Activated CD4-positive, alpha-beta T cell treated with anti-CD3 and anti-CD28 coated beads for 36 hours (primary cell): Measurements from ENCODE around the gene KLLN. TPM values are rescaled to one million over a fixed set of nuclear protein-coding genes. Genes with fewer than 3 reads are reported as not detected.
"Not testable (repeated sequence)": the region's sequence is repeated elsewhere in the genome, so short reads cannot be mapped to it uniquely, and the experiment has no call there.

Experiments used
- ATAC-seq: fragments of 200-7000 bp; cut with Tn5 transposase; one replicate; pipeline ENCODE4 v1.10.0; 2021; ENCODE audit warnings: mild to moderate bottlenecking, moderate library complexity
- CTCF ChIA-PET: fragments of 350-600 bp; sonication (Branson Sonifier 250); formaldehyde crosslinking; loops from one replicate; lab custom pipeline; 2021; ENCODE audit warnings: antibody characterized with exemption; lab: Charles Lee
- POLR2A ChIA-PET: fragments of 350-600 bp; sonication (Branson Sonifier 250); formaldehyde crosslinking; loops from one replicate; lab custom pipeline; 2021; ENCODE audit warnings: antibody characterized with exemption, inconsistent platforms; lab: Charles Lee
- DNase-seq: peaks from one replicate; pipeline ENCODE4 v3.0.0-alpha.2; 2020
- H3K27ac Mint-ChIP-seq: one replicate; pipeline ENCODE4 v1.8.0; 2021; ENCODE audit warnings: mixed read lengths
- H3K27me3 Mint-ChIP-seq: one replicate; pipeline ENCODE4 v1.8.0; 2021; ENCODE audit warnings: mixed read lengths
- H3K36me3 Mint-ChIP-seq: one replicate; pipeline ENCODE4 v1.8.0; 2021; ENCODE audit warnings: low read depth, mixed read lengths
- H3K4me1 Mint-ChIP-seq: one replicate; pipeline ENCODE4 v1.8.0; 2021; ENCODE audit warnings: mixed read lengths
- H3K4me3 Mint-ChIP-seq: one replicate; pipeline ENCODE4 v1.8.0; 2021; ENCODE audit warnings: mild to moderate bottlenecking, moderate library complexity, mixed read lengths
- H3K9me3 Mint-ChIP-seq: one replicate; pipeline ENCODE4 v1.8.0; 2021; ENCODE audit warnings: low read depth, mixed read lengths
- intact Hi-C, 2 experiments: fragments of 100-400 bp; cut with DNase I in 1 of 2; cut with micrococcal nuclease in 1 of 2; formaldehyde crosslinking; loops; one replicate each; pipeline versions ENCODE4 v1.14.2 to v1.15.1; 2022 to 2024; cut with DNase I, micrococcal nuclease
- total RNA-seq, 2 experiments: library from RNA; stranded (reverse); gene quantifications; one replicate each; pipeline ENCODE4 v1.2.3, GENCODE V29; 2021

Gene KLLN
- total RNA-seq, 2 experiments from 2014 or later, result 0.30 to 0.34 TPM

DNA sequence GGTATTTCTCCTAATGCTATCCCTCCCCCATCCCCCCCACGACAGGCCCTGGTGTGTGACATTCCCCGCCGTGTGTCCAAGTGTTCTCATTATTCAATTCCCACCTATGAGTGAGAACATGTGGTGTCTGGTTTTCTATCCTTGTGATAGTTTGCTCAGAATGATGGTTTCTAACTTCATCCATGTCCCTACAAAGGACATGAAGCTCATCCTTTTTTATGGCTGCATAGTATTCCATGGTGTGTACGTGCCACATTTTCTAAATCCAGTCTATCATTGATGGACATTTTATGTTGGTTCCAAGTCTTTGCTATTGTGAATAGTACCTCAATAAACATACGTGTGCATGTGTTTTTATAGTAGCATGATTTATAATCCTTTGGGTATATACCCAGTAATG is 8.1 kb downstream of the KLLN start:
- H3K27me3 Mint-ChIP-seq, DNase-seq, H3K36me3 Mint-ChIP-seq, ATAC-seq, POLR2A ChIA-PET, intact Hi-C loops, H3K9me3 Mint-ChIP-seq, H3K27ac Mint-ChIP-seq, H3K4me3 Mint-ChIP-seq: not testable (repeated sequence)
- CTCF ChIA-PET, result interaction anchor here (0.9 kb wide), 1 partner anchor 28 kb away, joined by 3 read pairs; no protein-coding TSS in a partner anchor
- peaks cover 15% of the 10 kb centered on the region for H3K4me1 Mint-ChIP-seq

GRCh38 chr10:87852089-87852488 is 11.2 kb downstream of the KLLN start:
- POLR2A ChIA-PET, result no interaction called here
- no peaks in the 10 kb centered on the region for H3K36me3 Mint-ChIP-seq
- H3K4me3 Mint-ChIP-seq, result no peak overlapping the region
- H3K4me1 Mint-ChIP-seq, result peaks cover 14% of the 10 kb centered on the region
- H3K27me3 Mint-ChIP-seq, result peaks cover 2% of the 10 kb centered on the region
- H3K27ac Mint-ChIP-seq, result no peak overlapping the region
- CTCF ChIA-PET, result interaction anchor here (0.8 to 2.4 kb wide), 4 partner anchors 9 to 700 kb away, joined by 3 to 19 read pairs (median 10); no protein-coding TSS in a partner anchor
- H3K9me3 Mint-ChIP-seq, result no peaks in the 10 kb centered on the region
- DNase-seq (no peak), ATAC-seq (no peak)
- intact Hi-C loops, result no loop called here

DNA sequence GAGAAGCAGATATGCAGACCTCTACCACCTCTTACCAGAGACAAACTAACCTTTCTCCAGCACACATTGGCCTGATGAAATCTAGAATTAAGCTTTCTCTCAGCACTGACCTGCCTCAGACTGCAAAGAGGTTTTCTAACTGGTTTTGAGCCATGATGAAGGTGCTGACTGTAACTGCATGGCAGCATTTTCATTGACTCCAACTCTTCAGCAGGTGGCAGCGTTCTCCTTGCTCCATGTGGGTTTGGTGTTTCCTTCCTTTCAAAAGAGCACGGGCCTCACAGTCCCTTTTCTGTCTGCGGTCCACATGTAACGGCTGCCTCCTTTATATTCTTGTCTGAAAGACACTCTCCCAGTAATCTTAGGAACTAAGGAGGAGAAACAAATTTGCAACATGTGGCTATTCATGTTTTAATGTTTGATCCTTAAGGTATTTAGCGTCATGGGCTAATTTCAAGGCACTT is 12.6 kb downstream of the KLLN start:
- peak; percentile 91 for ATAC-seq
- intact Hi-C loops, result loop anchor here in 1 of 2 experiments (1.0 kb wide), 1 partner anchor 703 kb away; no protein-coding TSS in a partner anchor
- H3K9me3 Mint-ChIP-seq, result no peaks in the 10 kb centered on the region
- POLR2A ChIA-PET, result no interaction called here
- DNase-seq, result peak; percentile 64
- peaks cover 14% of the 10 kb centered on the region for H3K4me1 Mint-ChIP-seq
- CTCF ChIA-PET, result interaction anchor here (0.8 to 2.4 kb wide), 11 partner anchors 32 to 711 kb away, joined by 3 to 19 read pairs (median 5); partner anchors contain the start of gene ATAD1
- no peak overlapping the region for H3K4me3 Mint-ChIP-seq
- peaks cover 2% of the 10 kb centered on the region for H3K27me3 Mint-ChIP-seq
- no peaks in the 10 kb centered on the region for H3K36me3 Mint-ChIP-seq
- H3K27ac Mint-ChIP-seq, result no peak overlapping the region

DNA sequence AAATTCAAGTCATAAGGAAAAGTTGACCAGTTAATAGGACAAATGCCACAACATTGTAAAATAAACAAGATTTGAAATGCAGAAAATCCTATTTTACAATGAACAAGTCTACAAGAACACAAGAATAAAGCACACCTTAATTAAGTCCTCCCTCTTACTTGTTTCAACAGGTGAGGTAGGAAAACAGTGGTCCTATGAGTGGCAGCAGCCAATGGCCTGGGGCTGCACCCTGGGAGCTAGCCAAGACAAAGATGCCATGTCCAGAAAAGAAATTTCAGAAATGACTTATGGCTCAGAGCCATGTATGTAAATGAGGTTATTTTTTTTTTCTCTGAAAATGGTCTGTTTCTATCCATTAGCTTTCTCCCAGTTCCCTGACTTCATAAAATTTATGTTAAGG is 14.3 kb downstream of the KLLN start:
- Mint-ChIP-seq H3K27ac (no peak overlapping the region), H3K36me3 (no peaks in the 10 kb centered on the region), H3K27me3 (peaks cover 2% of the 10 kb centered on the region), H3K9me3 (no peaks in the 10 kb centered on the region), H3K4me3 (no peak overlapping the region), H3K4me1 (peaks cover 6% of the 10 kb centered on the region)
- POLR2A ChIA-PET, result interaction anchor here (0.6 kb wide), 1 partner anchor 38 kb away, joined by 4 read pairs; no protein-coding TSS in a partner anchor
- intact Hi-C loops, result no loop called here
- CTCF ChIA-PET, result interaction anchor here (0.7 to 1.1 kb wide), 2 partner anchors 29 to 569 kb away, joined by 3 read pairs; no protein-coding TSS in a partner anchor
- ATAC-seq (no peak), DNase-seq (no peak)

DNA sequence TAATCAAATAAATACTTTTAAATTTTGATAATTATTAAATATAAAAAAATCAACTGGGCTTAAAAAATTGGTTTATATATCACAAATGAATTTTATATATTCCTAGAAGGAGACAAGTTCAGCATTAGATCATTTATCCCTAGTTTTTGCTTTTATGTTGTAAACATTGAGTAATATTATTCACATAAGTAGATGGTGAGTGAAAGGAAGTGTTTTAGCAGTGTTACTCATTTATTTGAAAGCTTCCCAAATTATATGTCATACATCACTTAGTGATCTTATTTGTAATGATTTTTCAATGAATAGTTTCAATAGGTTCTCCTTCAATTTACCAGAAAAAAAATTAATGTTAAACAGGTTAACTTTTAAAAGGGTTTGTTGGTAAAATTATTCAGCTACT is 15.8 kb downstream of the KLLN start:
- intact Hi-C loops, result no loop called here
- ChIA-PET POLR2A (no interaction called here), CTCF (interaction anchor here (1.4 kb wide), 1 partner anchor 11 kb away, joined by 4 read pairs; no protein-coding TSS in a partner anchor)
- Mint-ChIP-seq H3K9me3 (no peaks in the 10 kb centered on the region), H3K4me3 (no peak overlapping the region), H3K4me1 (peaks cover 6% of the 10 kb centered on the region), H3K27me3 (peaks cover 2% of the 10 kb centered on the region), H3K36me3 (no peaks in the 10 kb centered on the region), H3K27ac (no peak overlapping the region)
- ATAC-seq (no peak), DNase-seq (no peak)

- ATAC-seq, H3K27me3 Mint-ChIP-seq, H3K36me3 Mint-ChIP-seq, H3K9me3 Mint-ChIP-seq, intact Hi-C loops, H3K4me3 Mint-ChIP-seq, POLR2A ChIA-PET, DNase-seq, H3K27ac Mint-ChIP-seq, H3K4me1 Mint-ChIP-seq: not testable (repeated sequence)
- CTCF ChIA-PET, result interaction anchor here (0.7 to 1.4 kb wide), 2 partner anchors 10 to 618 kb away, joined by 3 to 4 read pairs; no protein-coding TSS in a partner anchor
These were observed 16.6 kb downstream of the KLLN start for GRCh38 chr10:87846711-87847110.

GRCh38 chr10:87846023-87846422 is 17.3 kb downstream of the KLLN start:
- no peaks in the 10 kb centered on the region for H3K9me3 Mint-ChIP-seq
- H3K4me3 Mint-ChIP-seq, result no peak overlapping the region
- no peak overlapping the region for H3K27ac Mint-ChIP-seq
- no peak for DNase-seq
- peaks cover 5% of the 10 kb centered on the region for H3K4me1 Mint-ChIP-seq
- ChIA-PET POLR2A (no interaction called here), CTCF (interaction anchor here (0.7 to 1.4 kb wide), 4 partner anchors 10 to 619 kb away, joined by 3 to 4 read pairs (median 4); no protein-coding TSS in a partner anchor)
- H3K27me3 Mint-ChIP-seq, result peaks cover 2% of the 10 kb centered on the region
- no peak for ATAC-seq
- H3K36me3 Mint-ChIP-seq, result no peaks in the 10 kb centered on the region
- intact Hi-C loops, result no loop called here

- CTCF ChIA-PET, result interaction anchor here (0.7 to 1.4 kb wide), 3 partner anchors 11 to 544 kb away, joined by 3 to 4 read pairs (median 4); no protein-coding TSS in a partner anchor
- intact Hi-C loops, result no loop called here
- DNase-seq (no peak), ATAC-seq (no peak)
- peaks cover 2% of the 10 kb centered on the region for H3K27me3 Mint-ChIP-seq
- no peaks in the 10 kb centered on the region for H3K36me3 Mint-ChIP-seq
- peaks cover 3% of the 10 kb centered on the region for H3K4me1 Mint-ChIP-seq
- no peak overlapping the region for H3K4me3 Mint-ChIP-seq
- no peaks in the 10 kb centered on the region for H3K9me3 Mint-ChIP-seq
- H3K27ac Mint-ChIP-seq, result no peak overlapping the region
- POLR2A ChIA-PET, result no interaction called here
These were observed 17.7 kb downstream of the KLLN start for GRCh38 chr10:87845624-87845998.

- ATAC-seq (peak; percentile 51), DNase-seq (peak; percentile 18)
- Mint-ChIP-seq H3K27ac (no peak overlapping the region), H3K4me1 (peaks cover 3% of the 10 kb centered on the region), H3K27me3 (peaks cover under 1% of the 10 kb centered on the region), H3K9me3 (no peaks in the 10 kb centered on the region), H3K4me3 (no peak overlapping the region), H3K36me3 (no peaks in the 10 kb centered on the region)
- POLR2A ChIA-PET, result no interaction called here
- CTCF ChIA-PET, result interaction anchor here (0.7 to 1.4 kb wide), 3 partner anchors 11 to 545 kb away, joined by 3 to 4 read pairs (median 4); no protein-coding TSS in a partner anchor
- intact Hi-C loops, result no loop called here
These were observed 18.3 kb downstream of the KLLN start for GRCh38 chr10:87844837-87845623.

GRCh38 chr10:87843714-87844113 is 19.6 kb downstream of the KLLN start:
- peaks cover 3% of the 10 kb centered on the region for H3K4me1 Mint-ChIP-seq
- ChIA-PET CTCF (no interaction called here), POLR2A (no interaction called here)
- H3K36me3 Mint-ChIP-seq, result no peaks in the 10 kb centered on the region
- H3K27ac Mint-ChIP-seq, result no peak overlapping the region
- DNase-seq (no peak), ATAC-seq (no peak)
- no peaks in the 10 kb centered on the region for H3K9me3 Mint-ChIP-seq
- no peaks in the 10 kb centered on the region for H3K27me3 Mint-ChIP-seq
- intact Hi-C loops, result no loop called here
- H3K4me3 Mint-ChIP-seq, result no peak overlapping the region

GRCh38 chr10:87842776-87843497 is 20.4 kb downstream of the KLLN start:
- no peaks in the 10 kb centered on the region for H3K36me3 Mint-ChIP-seq
- H3K27ac Mint-ChIP-seq, result no peak overlapping the region
- no peak overlapping the region for H3K4me3 Mint-ChIP-seq

More at GRCh38 chr10:87842776-87843497, 20.4 kb downstream of the KLLN start:
- no peaks in the 10 kb centered on the region for H3K27me3 Mint-ChIP-seq
- ATAC-seq (no peak), DNase-seq (no peak)
- CTCF ChIA-PET, result interaction anchor here (1.2 kb wide), 1 partner anchor 147 kb away, joined by 3 read pairs; no protein-coding TSS in a partner anchor
- no peaks in the 10 kb centered on the region for H3K9me3 Mint-ChIP-seq
- intact Hi-C loops, result no loop called here
- peaks cover 3% of the 10 kb centered on the region for H3K4me1 Mint-ChIP-seq
- POLR2A ChIA-PET, result no interaction called here
